Measurements from ENCODE around the gene MTA3. TPM values are rescaled to one million over a fixed set of nuclear protein-coding genes. Genes with fewer than 3 reads are reported as not detected.

The MTA3 gene
- total RNA-seq, 1 experiment from 2014 or later = 57.1 TPM

- Histone ChIP-seq H3K36me3 (ENCODE audit: insufficient read depth, low read length, poor library complexity, severe bottlenecking) (no peaks in the 10 kb centered on the region), H3K4me3 (ENCODE audit: low read depth, low read length, poor library complexity, severe bottlenecking) (no peak overlapping the region), H3K4me1 (ENCODE audit: insufficient read depth, low read length, poor library complexity, severe bottlenecking) (peaks cover 4% of the 10 kb centered on the region), H3K27me3 (replicated peaks; ENCODE audit: insufficient read depth, low read depth, low read length, poor library complexity) (no peaks in the 10 kb centered on the region), H3K27ac (ENCODE audit: low read depth, low read length, poor library complexity, severe bottlenecking) (no peak overlapping the region), H3K9me3 (ENCODE audit: low read depth, low read length, poor library complexity, severe bottlenecking) (no peaks in the 10 kb centered on the region)
- DNase-seq (ENCODE audit: low spot score) = no peak
- TF ChIP-seq CTCF (conservative IDR thresholded peaks at IDR 0.05; ENCODE audit: low read depth, low read length) (no peak), EZH2 (IDR thresholded peaks at IDR 0.05; ENCODE audit: borderline replicate concordance, low read depth, low read length, poor library complexity, severe bottlenecking) (no peak)
- ChIA-PET POLR2A (ENCODE audit: low non-redundant PET) (no interaction called here), CTCF (no interaction called here)
- BruUV-seq (replicated peaks) = no TSS peak
- intact Hi-C loops (cut with micrococcal nuclease; ENCODE audit: unreplicated experiment) = no loop called here
These were observed 25.6 kb upstream of the MTA3 start for GRCh38 chr2:42542871-42543270.

DNA sequence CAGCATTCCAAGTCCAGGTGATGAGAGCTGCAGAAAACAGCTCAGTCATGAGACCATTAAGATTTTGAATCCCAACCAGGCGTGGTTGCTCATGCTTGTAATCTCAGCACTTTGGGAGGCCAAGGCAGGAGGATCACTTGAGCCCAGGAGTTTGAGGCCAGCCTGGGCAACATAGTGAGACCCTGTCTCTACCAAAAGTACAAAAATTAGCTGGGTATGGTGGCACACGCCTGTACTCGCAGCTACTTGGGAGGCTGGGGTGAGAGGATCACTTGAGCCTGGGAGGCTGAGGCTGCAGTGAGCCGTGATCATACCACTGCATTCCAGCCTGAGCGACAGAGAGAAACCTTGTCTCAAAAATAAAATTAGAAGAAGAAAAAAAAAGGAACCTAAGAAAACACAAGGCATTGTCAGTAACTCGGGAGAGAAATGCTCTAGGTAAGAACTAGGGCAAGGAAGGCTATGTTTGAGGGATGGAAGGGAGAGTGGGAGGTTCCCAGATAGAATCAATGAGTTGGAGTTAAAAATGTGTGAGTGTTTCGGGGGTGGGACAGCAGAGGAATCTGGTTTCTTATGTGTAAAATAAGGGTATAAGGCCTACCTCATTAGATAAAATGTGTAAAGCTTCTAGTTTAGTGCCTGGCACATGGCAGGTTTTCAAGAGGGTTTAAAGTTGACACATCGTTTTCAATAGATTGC, 23.3 kb upstream of the MTA3 start:
- no peak for DNase-seq (ENCODE audit: low spot score)
- H3K27me3 ChIP-seq (replicated peaks; ENCODE audit: insufficient read depth, low read depth, low read length, poor library complexity) = no peaks in the 10 kb centered on the region
- ChIA-PET POLR2A (ENCODE audit: low non-redundant PET) (no interaction called here), CTCF (no interaction called here)
- no TSS peak for BruUV-seq (replicated peaks)
- H3K36me3 ChIP-seq (ENCODE audit: insufficient read depth, low read length, poor library complexity, severe bottlenecking) = no peaks in the 10 kb centered on the region
- no peak for TF ChIP-seq EZH2 (IDR thresholded peaks at IDR 0.05; ENCODE audit: borderline replicate concordance, low read depth, low read length, poor library complexity, severe bottlenecking)
- TF ChIP-seq CTCF (conservative IDR thresholded peaks at IDR 0.05; ENCODE audit: low read depth, low read length) = no peak
- H3K27ac ChIP-seq (ENCODE audit: low read depth, low read length, poor library complexity, severe bottlenecking) = no peak overlapping the region
- H3K9me3 ChIP-seq (ENCODE audit: low read depth, low read length, poor library complexity, severe bottlenecking) = no peaks in the 10 kb centered on the region
- no peak overlapping the region for H3K4me3 ChIP-seq (ENCODE audit: low read depth, low read length, poor library complexity, severe bottlenecking)
- intact Hi-C loops (cut with micrococcal nuclease; ENCODE audit: unreplicated experiment) = no loop called here
- peaks cover 4% of the 10 kb centered on the region for H3K4me1 ChIP-seq (ENCODE audit: insufficient read depth, low read length, poor library complexity, severe bottlenecking)

DNA sequence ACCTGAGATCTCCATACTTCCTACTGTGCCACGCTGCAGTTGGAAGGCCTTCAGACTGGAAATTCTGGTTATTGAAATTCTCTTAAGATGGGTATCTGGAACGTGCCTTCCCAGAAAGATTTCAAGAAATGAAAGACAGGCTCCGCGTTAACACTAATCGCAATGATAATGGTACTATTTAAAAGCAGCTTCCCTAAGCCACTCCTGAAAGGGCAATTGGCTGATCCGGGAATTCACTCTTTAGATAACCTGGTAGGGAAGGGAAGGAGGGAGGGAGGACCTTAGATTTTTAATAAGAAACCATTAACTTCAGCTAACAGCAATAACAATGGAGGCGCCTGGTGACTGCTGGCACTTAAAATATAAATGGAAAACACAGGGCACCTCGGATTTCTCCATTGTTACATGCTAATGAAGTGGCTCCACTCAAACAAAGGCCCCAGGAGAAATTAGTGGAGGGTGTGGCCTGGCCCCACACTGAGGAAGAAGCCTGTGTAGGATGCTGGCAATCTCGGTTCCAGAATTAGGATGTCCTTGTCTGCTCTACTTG, 22.5 kb upstream of the MTA3 start:
- Histone ChIP-seq H3K36me3 (ENCODE audit: insufficient read depth, low read length, poor library complexity, severe bottlenecking) (no peaks in the 10 kb centered on the region), H3K4me3 (ENCODE audit: low read depth, low read length, poor library complexity, severe bottlenecking) (no peak overlapping the region), H3K9me3 (ENCODE audit: low read depth, low read length, poor library complexity, severe bottlenecking) (no peaks in the 10 kb centered on the region), H3K4me1 (ENCODE audit: insufficient read depth, low read length, poor library complexity, severe bottlenecking) (peaks cover 4% of the 10 kb centered on the region), H3K27me3 (replicated peaks; ENCODE audit: insufficient read depth, low read depth, low read length, poor library complexity) (no peaks in the 10 kb centered on the region), H3K27ac (ENCODE audit: low read depth, low read length, poor library complexity, severe bottlenecking) (no peak overlapping the region)
- ChIA-PET POLR2A (ENCODE audit: low non-redundant PET) (no interaction called here), CTCF (no interaction called here)
- DNase-seq (ENCODE audit: low spot score) = no peak
- intact Hi-C loops (cut with micrococcal nuclease; ENCODE audit: unreplicated experiment) = no loop called here
- TF ChIP-seq CTCF (conservative IDR thresholded peaks at IDR 0.05; ENCODE audit: low read depth, low read length) (no peak), EZH2 (IDR thresholded peaks at IDR 0.05; ENCODE audit: borderline replicate concordance, low read depth, low read length, poor library complexity, severe bottlenecking) (no peak)
- BruUV-seq (replicated peaks) = no TSS peak

Data from A673 (cell line).